ENCODE results near the gene AGMO. TPM values are rescaled to one million over a fixed set of nuclear protein-coding genes. Genes with fewer than 3 reads are reported as not detected.

The AGMO gene
- polyA plus RNA-seq, 1 donor from 2014 or later = not detected

DNA sequence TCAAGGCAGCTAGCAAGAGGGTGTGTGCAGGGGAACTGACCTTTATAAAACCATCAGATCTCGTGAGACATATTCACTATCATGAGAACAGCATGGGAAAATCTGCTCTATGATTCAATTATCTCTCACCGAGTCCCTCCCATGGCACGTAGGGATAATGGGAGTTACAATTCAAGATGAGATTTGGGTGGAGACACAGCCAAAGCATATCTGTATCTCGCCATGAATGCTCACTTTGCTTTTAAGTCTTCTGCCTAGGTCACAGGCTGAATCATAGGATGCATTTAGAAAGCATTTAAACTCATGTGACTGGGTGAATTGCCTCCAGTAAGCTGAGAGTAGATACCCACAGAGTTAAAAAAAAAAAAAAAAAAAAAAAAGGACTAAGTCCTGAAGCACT is 220.0 kb downstream of the AGMO start:
- Histone ChIP-seq H3K4me3 (ENCODE audit: low read length) (no peak overlapping the region), H4K20me1 (ENCODE audit: insufficient read depth) (no peaks in the 10 kb centered on the region), H3K9me3 (ENCODE audit: low read length) (peaks cover 7% of the 10 kb centered on the region), H3K36me3 (ENCODE audit: insufficient read depth, low read length) (no peaks in the 10 kb centered on the region), H3K9ac (ENCODE audit: low read length) (no peak overlapping the region), H2AFZ (ENCODE audit: low read depth, low read length) (no peak overlapping the region), H3K9me2 (ENCODE audit: insufficient read depth, low read length) (no peaks in the 10 kb centered on the region), H3K79me2 (replicated peaks; ENCODE audit: insufficient read depth, low read length) (no peaks in the 10 kb centered on the region), H3F3A (ENCODE audit: insufficient read depth, low read length, poor library complexity, severe bottlenecking) (no peaks in the 10 kb centered on the region), H3K27me3 (ENCODE audit: insufficient read depth, low read depth, low read length) (no peaks in the 10 kb centered on the region), H3K27ac (ENCODE audit: low read length) (no peak overlapping the region), H3K4me2 (ENCODE audit: low read length) (no peak overlapping the region)
- TF ChIP-seq EZH2 (IDR thresholded peaks at IDR 0.05; ENCODE audit: borderline replicate concordance, insufficient read depth, low read length, poor library complexity, severe bottlenecking) (no peak), POLR2AphosphoS5 (IDR thresholded peaks at IDR 0.05) (no peak), TAF1 (IDR thresholded peaks at IDR 0.05; ENCODE audit: low read depth) (no peak), REST (IDR thresholded peaks at IDR 0.05; ENCODE audit: borderline replicate concordance) (no peak), SMC3 (conservative IDR thresholded peaks at IDR 0.05; ENCODE audit: poor library complexity) (no peak), EP300 (conservative IDR thresholded peaks at IDR 0.05; ENCODE audit: poor library complexity, severe bottlenecking) (no peak), MXI1 (conservative IDR thresholded peaks at IDR 0.05; ENCODE audit: poor library complexity, severe bottlenecking) (no peak), RAD21 (conservative IDR thresholded peaks at IDR 0.05) (no peak)
- TF ChIP-seq, protein P1, sequence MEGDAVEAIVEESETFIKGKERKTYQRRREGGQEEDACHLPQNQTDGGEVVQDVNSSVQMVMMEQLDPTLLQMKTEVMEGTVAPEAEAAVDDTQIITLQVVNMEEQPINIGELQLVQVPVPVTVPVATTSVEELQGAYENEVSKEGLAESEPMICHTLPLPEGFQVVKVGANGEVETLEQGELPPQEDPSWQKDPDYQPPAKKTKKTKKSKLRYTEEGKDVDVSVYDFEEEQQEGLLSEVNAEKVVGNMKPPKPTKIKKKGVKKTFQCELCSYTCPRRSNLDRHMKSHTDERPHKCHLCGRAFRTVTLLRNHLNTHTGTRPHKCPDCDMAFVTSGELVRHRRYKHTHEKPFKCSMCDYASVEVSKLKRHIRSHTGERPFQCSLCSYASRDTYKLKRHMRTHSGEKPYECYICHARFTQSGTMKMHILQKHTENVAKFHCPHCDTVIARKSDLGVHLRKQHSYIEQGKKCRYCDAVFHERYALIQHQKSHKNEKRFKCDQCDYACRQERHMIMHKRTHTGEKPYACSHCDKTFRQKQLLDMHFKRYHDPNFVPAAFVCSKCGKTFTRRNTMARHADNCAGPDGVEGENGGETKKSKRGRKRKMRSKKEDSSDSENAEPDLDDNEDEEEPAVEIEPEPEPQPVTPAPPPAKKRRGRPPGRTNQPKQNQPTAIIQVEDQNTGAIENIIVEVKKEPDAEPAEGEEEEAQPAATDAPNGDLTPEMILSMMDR (IDR thresholded peaks at IDR 0.05; ENCODE audit: poor library complexity, severe bottlenecking) = no peak

DNA sequence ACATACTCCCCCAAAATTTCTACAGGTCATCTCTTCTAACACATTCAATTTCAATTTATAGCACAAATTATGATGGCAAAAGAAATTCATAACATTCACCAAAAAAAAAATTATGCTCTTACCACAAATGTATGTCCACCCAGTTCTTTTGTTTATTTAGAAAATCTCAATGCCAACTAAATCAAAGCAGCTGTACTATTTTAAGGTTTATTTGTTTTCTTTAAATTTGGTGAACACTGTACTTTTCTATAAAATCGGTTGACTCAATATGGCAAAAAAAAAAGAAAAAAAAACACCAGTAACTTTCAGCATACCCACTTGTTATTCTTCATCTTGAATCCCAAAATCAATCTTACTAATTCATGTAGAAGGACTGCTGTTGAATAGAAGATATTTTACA is 225.7 kb downstream of the AGMO start:
- Histone ChIP-seq H3K4me3 (ENCODE audit: low read length) (no peak overlapping the region), H3F3A (ENCODE audit: insufficient read depth, low read length, poor library complexity, severe bottlenecking) (no peaks in the 10 kb centered on the region), H3K27ac (ENCODE audit: low read length) (no peak overlapping the region), H3K27me3 (ENCODE audit: insufficient read depth, low read depth, low read length) (no peaks in the 10 kb centered on the region), H3K4me2 (ENCODE audit: low read length) (no peak overlapping the region), H4K20me1 (ENCODE audit: insufficient read depth) (no peaks in the 10 kb centered on the region), H3K9me2 (ENCODE audit: insufficient read depth, low read length) (no peaks in the 10 kb centered on the region), H3K9ac (ENCODE audit: low read length) (no peak overlapping the region), H3K36me3 (ENCODE audit: insufficient read depth, low read length) (no peaks in the 10 kb centered on the region), H2AFZ (ENCODE audit: low read depth, low read length) (no peak overlapping the region), H3K9me3 (ENCODE audit: low read length) (peaks cover 7% of the 10 kb centered on the region), H3K79me2 (replicated peaks; ENCODE audit: insufficient read depth, low read length) (no peaks in the 10 kb centered on the region)
- no peak for TF ChIP-seq EP300 (conservative IDR thresholded peaks at IDR 0.05; ENCODE audit: poor library complexity, severe bottlenecking)
- TF ChIP-seq TAF1 (IDR thresholded peaks at IDR 0.05; ENCODE audit: low read depth) = no peak
- TF ChIP-seq REST (IDR thresholded peaks at IDR 0.05; ENCODE audit: borderline replicate concordance) = no peak
- TF ChIP-seq POLR2AphosphoS5 (IDR thresholded peaks at IDR 0.05) = no peak
- TF ChIP-seq, protein P1 (IDR thresholded peaks at IDR 0.05; ENCODE audit: poor library complexity, severe bottlenecking) = no peak
- TF ChIP-seq MXI1 (conservative IDR thresholded peaks at IDR 0.05; ENCODE audit: poor library complexity, severe bottlenecking) = no peak
- no peak for TF ChIP-seq RAD21 (conservative IDR thresholded peaks at IDR 0.05)
- TF ChIP-seq EZH2 (IDR thresholded peaks at IDR 0.05; ENCODE audit: borderline replicate concordance, insufficient read depth, low read length, poor library complexity, severe bottlenecking) = no peak
- no peak for TF ChIP-seq SMC3 (conservative IDR thresholded peaks at IDR 0.05; ENCODE audit: poor library complexity)

All from neural cell (in vitro differentiated cells).